GM19468 (cell line): ENCODE results near the gene GAREM2.

Experiments used
- ATAC-seq: cut with Tn5 transposase; IDR thresholded peaks from one replicate; pipeline ENCODE4 v1.9.1; 2021; ENCODE audit warnings: mild to moderate bottlenecking, moderate library complexity, moderate number of reproducible peaks; ENCODE audit not compliant: unreplicated experiment; ENCODE audit errors: extremely low read depth

Gene GAREM2

GRCh38 chr2:26224095-26224494 is 51.2 kb downstream of the GAREM2 start:
- ATAC-seq = no peak

DNA sequence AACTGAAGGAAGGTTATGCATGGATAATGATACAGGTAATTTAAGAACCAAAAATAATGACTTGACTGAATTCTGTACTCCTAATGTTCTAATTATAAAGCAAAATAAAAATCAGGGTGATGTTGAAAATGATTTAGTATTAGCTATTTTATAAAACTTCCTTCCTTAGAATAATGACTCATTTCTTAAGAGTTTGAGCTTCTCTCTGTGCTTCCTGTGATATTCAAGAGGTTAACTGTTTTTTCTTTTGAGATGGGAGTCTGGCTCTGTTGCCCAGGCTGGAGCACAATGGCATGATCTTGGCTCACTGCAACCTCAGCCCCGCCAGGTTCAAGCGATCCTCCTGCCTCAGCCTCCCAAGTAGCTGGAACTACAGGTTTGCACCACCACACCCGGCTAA is 56.7 kb downstream of the GAREM2 start:
- ATAC-seq = no peak

DNA sequence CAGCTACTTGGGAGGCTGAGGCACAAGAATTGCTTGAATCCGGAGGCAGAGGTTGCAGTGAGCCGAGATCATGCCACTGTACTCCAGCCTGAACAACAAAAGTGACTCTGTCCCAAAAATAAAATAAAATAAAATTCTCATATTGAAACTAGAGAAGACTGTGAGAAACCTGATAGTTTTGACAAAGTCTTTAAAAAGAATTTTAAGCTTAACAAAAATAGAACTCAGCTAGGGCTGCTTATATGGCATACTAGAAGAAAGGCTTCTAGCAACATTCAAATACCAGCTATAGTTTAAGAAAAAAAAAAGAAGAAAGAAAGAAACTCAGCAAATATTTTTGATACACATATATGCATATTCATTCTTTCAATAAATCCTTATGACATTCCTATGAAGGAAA is 57.9 kb downstream of the GAREM2 start:
- no peak for ATAC-seq

- ATAC-seq = no peak
Observed at GRCh38 chr2:26235089-26235488, 62.2 kb downstream of the GAREM2 start.

- no peak for ATAC-seq
Observed at GRCh38 chr2:26237868-26238267, 65.0 kb downstream of the GAREM2 start.

- ATAC-seq = no peak
Observed at GRCh38 chr2:26238311-26238958, 65.5 kb downstream of the GAREM2 start.
